ENCODE results near the gene AGL.
A peak's percentile ranks its signal among the peaks of the same experiment; 100 is the strongest.
"Not testable (repeated sequence)": the region's sequence is repeated elsewhere in the genome, so short reads cannot be mapped to it uniquely, and the experiment has no call there.

AGL gene

DNA sequence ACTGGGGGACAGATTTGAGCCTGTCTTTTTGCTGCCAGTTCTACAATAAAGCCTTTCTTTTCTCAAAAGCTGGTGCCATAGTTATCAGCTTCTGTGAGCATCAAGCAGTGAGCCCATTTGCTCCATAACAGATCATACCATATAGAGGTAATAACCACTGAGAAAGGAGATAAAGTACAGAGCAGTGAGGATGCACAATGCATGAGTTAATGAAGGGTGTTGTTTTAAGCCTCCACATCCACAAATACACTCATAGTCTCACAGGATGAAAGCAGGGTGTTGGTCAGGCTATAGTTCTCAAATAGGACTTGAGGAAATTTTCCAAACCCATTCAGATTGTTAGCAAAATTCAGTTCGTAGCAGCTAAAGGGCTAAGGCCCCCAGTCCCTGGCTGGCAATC lies 94.0 kb downstream of the AGL start:
- no peak for DNase-seq

DNA sequence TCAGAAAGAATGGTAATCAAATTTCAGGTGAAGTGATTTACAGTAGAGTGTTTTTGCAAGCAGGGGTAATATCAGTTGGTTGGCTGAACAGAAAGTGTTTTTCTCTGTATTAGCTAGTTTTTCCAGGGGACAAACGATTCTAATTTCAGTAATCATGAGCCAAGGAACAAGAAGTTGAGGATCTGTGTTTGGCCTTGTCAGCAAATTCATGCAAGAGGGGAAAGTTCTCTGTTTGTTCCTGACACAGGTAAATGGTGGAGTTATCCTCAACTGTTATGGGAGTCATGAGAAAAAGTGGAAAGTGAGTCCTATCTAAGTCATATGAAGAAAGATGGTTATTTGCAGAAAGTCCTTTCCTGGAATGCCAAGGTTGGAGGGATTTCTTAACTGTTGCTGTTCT lies 95.0 kb downstream of the AGL start:
- DNase-seq: no peak

DNA sequence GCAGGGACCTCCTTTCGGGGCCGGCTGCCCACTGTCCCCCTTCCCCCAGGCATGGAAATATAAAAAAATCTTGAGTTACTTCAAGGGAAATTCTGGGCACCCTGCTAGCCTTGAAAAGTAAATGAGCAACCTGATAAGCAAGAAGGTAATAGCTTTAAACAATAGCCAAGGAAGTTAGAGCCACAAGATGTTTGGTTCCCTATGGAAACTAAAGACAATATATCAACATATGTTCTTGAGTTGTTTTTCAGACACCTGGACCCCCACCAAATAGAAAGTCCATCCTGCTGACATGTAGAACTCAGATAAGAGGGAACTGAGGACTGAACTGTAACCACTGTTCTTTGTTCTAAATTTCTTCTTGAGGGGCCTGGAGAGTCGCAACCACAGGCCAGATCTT lies 100.3 kb downstream of the AGL start:
- DNase-seq: no peak

DNA sequence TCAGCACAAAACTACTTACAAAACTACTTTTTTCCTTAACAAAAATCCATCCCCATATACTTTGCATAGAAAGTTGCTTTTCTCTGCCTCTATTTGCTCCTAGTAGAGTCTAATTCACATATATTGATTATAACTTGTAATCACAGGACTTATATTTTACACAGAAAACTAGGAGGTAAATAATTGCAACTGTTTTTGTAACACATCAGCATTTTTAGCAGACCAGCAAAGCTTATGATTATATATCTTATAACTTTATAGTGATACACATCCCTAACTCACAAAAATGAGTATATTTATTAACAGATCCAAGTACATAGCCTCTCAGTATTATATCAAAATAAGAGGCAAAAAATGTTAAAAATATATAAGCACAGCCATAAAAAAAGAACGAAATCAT lies 102.4 kb downstream of the AGL start:
- no peak for DNase-seq

DNA sequence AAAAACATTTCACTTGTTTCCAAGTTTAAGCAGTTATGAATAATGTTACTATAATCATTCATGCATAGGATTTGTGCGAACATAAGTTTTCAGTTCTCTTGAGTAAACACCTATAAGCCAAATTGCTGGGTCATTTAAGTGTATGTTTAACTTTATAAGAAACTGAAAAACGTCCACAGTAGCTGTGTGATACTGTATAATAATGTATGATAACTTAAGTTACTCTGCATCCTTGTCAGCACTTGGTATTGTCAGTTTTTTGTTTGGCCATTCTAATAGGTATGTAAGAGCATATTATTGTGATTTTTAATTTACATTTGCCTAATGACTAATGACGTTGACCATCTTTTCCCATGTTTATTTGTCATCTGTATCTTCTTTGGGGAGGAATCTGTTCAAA lies 105.2 kb downstream of the AGL start:
- no peak for DNase-seq

DNA sequence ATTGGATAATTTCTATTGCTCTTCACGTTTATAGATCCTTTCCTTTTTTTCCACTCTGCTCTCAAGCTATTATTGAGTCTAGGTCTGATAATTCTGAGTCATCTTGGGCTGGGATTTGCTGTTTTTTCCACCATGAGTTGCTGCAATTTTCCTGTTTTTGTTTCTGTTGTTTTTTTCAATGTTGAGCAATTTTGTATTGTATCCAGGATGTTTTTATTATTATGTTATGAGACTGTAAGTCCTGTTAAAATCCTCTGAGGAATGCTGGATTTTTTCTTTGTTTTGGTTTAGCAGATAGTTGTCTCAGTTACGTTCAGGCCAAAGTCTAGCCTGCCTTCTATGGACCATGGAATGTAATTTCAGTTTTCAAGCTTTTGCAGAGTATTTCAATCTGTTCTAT lies 106.6 kb downstream of the AGL start:
- no peak for DNase-seq

DNA sequence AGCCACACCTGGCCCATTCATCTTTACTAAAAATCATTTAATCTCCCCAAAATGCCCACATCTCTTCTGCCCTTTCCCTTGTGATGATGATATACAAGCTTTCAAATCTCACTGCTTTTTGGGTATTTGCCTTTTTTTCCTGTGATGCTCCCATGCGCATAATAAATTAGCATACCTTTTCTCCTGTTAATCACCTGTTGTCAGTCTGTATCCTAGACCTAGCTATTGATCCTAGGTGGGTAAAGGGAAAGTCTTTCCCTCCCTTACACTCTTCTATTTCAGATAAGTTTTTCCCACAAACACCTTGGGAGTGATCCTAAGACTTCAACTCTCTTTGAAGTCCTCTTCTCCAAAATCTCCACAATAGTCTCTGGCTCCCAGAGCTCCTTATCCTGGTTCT lies 107.7 kb downstream of the AGL start:
- no peak for DNase-seq

DNA sequence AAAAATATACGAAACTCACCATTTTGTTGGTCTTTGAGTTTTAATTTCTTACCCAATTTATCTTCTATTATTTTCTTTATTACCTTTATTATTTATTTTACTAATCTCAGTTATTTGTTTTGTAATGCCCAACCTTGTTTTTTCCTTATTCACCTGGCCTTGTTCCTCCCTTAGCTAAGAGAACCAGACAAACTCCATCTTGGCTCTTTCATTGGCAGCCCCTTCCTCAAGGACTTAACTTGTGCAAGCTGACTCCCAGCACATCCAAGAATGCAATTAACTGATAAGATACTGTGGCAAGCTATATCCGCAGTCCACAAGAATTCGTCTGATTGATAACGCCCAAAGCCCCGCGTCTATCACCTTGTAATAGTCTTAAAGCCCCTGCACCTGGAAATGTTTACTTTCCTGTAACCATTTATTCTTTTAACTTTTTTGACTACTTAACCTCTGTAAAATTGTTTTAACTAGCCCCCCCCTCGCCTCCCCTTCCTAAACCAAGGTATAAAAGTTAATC lies 109.1 kb downstream of the AGL start:
- not testable (repeated sequence) for DNase-seq

DNA sequence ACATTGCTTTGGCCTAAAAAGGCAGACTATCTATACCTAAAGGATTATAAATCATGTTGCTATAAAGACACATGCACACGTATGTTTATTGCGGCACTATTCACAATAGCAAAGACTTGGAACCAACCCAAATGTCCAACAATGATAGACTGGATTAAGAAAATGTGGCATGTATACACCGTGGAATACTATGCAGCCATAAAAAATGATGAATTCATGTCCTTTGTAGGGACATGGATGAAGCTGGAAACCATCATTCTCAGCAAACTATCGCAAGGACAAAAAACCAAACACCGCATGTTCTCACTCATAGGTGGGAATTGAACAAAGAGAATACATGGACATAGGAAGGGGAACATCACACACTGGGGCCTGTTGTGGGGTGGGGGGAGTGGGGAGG lies 110.1 kb downstream of the AGL start:
- not testable (repeated sequence) for DNase-seq

DNA sequence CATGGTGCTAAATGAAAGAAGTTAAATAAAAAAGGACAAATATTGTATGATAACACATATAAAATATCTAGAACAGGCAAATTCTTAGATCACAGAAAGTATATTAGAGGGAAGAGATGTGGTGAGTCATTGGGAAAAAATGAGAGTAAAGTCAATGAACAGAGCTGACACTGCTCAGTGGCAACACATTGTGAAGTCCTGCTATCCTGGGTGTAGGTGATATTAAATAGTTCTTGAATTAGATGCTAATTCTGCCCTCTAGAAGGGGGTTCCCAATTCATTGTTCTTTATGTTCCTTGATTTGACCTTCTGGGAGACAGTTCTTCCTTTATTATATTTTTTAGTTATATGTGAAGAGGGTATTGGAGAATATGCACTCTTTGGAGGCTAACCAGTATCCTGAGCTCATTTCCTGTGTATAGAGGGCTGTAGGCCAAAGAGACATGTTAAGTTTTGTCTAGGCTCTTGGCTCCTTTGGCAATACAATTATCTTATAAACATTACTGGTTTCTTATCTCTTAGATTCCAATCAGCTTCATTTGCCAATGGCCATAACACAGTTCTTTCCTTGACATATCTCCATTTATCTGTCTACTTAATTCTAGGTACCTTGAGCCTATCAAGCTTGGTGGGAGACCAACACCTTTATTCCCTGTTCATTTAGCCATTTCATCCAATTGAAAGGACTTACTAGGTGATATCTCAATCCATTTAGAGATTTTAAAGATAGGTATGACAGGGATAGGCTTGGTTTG lies 113.1 kb downstream of the AGL start:
- DNase-seq: peak; percentile 71

DNA sequence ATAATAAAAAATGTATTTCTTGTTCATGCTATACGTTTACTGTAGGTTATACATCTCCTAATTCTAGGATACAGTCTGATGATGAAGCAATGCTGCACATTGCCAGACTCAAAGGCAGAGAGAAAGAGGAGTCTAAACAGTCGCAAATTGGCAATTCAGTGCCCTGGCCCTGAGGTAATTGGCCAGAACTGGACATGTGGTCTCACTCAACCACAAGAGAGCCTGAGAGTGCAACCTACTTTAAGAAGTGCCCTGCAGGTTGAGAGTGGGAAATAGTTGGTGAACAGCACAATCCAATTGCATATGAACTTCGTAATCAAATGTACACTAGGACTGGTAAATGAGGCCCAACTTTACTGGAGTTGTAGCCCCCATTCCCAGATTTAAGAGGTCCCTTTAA lies 114.6 kb downstream of the AGL start:
- DNase-seq: no peak

DNA sequence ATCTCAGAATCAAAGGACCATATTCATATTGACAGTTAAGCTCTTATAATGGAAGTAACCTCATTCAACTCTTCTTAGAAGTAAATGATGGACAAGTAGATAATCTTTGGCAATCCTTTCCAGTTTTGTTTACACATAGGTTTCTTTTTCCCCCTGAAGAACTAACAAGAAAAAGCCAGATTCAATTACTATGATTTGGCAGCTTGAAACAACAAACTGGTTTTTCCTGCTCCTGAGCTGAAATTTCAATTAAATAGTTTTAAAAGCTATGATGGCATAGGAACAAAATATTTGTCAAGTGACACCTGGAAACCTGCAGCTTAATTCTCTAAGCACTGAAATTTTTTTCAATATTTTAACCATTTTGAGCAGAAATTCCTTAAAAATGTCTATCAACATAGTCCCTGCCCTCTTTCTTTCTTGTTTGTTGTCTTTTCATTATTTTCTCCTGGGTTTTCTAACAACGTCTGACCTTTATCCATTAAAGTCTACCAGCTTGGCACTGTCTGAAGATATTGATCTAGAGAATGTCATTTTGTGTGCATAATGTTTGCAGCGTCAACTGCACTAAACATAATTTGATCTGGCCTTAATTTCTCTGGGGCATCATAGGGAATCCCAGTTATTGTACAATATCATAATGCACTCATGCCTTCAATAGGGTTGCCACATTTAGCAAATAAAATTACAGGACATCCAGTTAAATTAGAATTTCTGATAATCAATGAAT lies 115.7 kb downstream of the AGL start:
- DNase-seq: no peak

DNA sequence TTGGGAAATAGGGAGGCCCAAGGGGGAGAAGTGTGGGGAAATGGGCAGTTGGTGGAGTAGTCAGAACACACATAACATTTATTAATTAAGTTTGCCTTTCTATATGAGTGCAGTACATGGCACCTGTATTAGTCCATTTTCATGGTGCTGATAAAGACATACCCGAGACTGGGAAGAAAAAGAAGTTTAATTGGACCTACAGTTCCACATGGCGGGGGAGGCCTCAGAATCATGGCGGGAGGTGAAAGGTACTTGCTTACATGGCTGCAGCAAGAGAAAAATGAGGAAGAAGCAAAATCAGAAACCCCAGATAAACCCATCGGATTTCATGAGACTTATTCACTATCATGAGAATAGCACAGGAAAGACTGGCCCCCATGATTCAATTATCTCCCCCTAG lies 118.1 kb downstream of the AGL start:
- DNase-seq: no peak

DNA sequence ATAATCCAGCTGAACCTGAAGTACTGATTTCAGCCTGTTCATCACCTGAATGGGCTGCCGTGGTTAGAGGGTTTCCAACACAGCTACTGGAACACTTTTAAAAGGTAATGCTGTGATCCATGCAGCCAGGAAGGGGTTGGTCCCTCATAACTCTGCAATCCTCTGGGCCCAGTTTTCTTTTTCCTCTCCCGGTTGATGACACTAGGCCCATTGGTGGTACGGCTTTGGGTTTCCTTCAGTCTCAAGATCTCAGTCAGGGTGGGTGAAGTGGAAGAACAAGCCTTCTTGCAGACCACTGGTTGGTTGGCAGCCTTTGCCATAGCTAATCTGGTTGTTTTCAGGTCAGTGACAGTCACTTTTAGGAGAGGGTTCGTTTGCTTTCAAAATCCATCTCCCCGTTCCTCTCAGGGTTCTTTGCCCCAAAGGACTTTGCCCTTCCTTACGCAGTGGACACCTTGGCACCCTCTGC lies 119.1 kb downstream of the AGL start:
- peak; percentile 1 for DNase-seq

DNA sequence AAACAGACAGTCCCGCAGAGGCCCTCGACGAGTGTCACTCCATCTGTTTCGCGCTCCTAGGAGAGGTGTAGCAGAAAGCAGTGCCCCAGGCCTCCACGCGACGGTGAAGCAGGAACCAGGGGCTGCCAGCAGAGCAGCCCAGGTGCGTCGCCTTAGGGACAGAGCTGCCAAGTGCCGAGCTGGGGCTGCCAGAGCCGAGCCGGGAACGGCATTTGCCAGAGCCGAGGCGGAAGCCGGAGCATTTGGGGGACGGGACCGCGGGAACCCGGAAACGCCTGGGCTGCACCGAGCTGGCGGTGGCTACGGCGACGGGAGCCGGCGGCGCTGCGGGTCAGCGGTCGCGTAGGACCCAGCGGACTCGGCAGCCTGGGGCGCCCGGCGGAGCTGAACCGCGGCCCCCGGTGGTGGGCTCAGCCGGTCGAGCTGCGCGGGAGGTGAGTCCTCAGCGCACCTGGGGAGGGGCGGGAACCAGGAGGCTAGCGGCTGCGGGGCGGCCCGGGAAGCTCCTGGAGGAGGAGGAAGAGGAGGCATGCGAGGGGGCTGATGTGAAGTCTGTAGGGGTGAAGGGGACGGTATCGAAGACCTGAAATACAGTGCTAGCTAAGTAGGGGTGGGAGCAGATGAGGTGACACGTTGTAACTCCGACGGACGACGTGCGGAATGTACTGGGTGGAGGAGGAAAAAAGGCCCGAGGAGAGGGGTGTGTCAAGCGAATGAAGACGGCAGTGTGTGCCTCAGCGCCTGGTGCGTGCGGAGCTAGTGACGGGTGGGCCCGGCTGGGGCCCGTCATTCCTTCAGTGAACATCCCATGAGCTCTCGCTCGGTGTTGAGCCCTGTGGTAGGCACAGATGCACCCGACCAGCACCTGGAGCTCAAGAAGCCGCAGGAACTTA lies 119.8 kb downstream of the AGL start, which contains the start of gene SLC35A3:
TSS of gene SLC35A3 (plus strand) at position 268 of the 893 bp plus-strand sequence. CDS start 23,559 bp downstream, outside the sequence.
- DNase-seq: peak; percentile 65

DNA sequence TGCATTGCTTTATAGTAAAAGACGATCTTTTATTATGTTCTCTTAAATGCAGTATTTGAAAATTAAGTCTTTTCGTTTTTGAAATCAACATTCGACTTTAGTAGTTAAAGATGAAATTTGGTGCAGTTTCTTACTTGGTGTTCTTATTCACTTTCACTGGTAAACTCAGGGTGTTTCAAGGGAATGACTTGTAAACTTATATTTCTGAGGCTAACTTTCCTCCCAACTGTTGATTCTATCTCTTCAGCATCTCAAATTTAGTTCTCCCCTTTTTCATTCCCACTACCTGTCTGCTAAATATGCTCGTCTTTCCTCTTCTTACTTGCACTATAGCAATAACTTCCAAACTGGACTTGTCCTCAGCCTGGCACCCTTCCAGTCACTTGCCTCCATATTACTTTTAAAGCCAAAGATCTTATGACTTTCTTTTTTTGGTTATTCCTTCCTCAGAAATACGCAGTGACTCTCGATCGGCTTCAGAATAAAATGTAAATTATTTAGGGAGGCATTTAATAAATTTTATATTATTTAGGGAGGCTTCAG lies 120.6 kb downstream of the AGL start:
- DNase-seq: no peak

DNA sequence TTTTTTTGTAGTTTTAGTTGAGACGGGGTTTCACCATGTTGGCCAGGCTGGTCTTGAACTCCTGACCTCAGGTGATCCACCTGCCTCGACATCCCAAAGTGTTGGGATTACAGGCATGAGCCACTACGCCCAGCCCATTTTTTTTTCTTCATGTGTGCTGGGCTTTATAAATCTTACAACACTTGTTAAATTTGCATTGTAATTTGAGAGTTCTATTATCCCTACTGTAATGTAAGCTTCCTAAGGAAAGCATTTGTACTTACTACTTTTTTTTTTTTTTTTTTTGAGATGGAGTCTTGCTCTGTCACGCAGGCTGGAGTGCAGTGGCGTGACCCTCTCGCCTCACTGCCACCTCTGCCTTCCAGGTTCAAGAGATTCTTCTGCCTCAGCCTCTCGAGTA lies 121.9 kb downstream of the AGL start:
- not testable (repeated sequence) for DNase-seq
